Activated CD8-positive, alpha-beta memory T cell treated with anti-CD3 and anti-CD28 coated beads, Interleukin-2, amount 50 U/mL, for 1 hour (primary cell): Measurements from ENCODE around the gene FBXL3.
"Not testable (repeated sequence)": the region's sequence is repeated elsewhere in the genome, so short reads cannot be mapped to it uniquely, and the experiment has no call there.

Experiments used
- DNase-seq: peaks from one replicate; pipeline ENCODE4 v3.0.0-alpha.2; 2020; ENCODE audit errors: extremely low read depth

FBXL3 gene

GRCh38 chr13:76983676-76984075 lies 43.3 kb downstream of the FBXL3 start:
- no peak for DNase-seq

- DNase-seq: no peak
Measured at GRCh38 chr13:76982061-76982460, 44.9 kb downstream of the FBXL3 start.

DNA sequence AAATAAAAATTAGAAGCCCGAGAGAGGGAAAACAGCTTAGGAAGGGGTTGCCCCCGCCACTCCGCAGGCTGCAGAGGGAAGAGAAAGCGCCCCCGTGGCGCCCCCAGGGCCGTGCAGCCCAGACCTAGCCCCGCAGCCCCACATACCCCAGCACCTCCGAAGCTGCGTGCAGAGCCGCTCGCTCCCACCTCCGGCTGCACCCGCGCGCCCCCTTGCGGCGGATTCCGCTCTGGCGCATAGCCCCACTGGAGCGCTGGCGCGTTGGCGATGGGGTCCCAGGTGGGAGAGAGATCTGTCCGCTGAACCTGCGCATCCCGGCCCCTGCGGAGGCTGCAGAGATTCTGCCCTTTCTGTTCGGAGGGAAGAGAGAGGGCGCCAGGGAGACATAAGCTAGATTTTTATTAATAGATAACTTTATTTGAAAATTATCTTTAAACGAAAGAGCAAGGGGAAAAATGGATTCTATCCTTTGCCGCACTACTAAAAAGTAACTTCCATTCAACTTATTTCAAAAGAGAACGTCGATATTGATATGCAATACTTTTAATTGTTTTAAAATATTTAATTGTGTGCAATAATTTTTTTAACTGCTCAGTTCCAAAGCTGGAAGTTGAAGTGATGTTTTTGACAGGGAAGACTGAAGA lies 46.8 kb downstream of the FBXL3 start:
- peak; percentile 46 for DNase-seq

DNA sequence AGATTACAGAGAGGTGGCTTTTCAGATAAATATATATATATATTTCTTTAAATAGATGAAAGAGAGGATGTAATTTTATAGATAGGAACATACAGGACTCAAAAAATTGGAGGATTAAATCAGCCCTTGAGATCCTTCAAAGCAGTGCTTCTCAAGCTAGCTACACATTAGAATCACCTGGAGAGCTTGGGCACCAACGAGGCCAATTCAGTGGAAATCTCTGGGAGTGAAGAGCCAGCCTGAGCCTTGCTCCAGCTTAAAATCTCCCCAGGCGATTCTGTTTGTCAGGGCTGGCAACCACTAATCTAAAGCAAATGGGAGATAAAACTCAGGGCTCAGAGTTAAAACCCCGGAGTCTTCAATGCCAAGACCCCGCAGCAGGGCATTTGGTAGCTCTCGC lies 50.0 kb downstream of the FBXL3 start:
- DNase-seq: no peak

GRCh38 chr13:76976490-76976889 lies 50.5 kb downstream of the FBXL3 start:
- no peak for DNase-seq

GRCh38 chr13:76975863-76976262 lies 51.1 kb downstream of the FBXL3 start:
- no peak for DNase-seq

DNA sequence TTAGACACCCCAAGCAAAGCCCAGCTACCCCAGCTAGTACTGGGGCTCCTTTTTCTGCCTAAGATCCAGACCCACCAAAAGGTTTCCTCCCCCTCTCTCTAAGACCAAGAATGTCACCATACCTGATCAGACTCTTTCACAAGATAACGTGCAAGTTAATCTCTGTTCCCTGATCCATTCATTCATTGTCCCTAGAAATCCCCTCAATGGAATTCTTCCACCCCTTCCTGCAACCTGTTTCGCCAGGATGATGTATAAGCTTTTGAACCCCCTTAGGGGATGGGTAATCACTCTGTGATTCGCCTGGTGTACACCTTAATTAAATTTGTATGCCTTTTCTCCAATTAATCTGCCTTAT lies 52.4 kb downstream of the FBXL3 start:
- DNase-seq: no peak

- no peak for DNase-seq
Measured at GRCh38 chr13:76973920-76974617, 52.9 kb downstream of the FBXL3 start.

DNA sequence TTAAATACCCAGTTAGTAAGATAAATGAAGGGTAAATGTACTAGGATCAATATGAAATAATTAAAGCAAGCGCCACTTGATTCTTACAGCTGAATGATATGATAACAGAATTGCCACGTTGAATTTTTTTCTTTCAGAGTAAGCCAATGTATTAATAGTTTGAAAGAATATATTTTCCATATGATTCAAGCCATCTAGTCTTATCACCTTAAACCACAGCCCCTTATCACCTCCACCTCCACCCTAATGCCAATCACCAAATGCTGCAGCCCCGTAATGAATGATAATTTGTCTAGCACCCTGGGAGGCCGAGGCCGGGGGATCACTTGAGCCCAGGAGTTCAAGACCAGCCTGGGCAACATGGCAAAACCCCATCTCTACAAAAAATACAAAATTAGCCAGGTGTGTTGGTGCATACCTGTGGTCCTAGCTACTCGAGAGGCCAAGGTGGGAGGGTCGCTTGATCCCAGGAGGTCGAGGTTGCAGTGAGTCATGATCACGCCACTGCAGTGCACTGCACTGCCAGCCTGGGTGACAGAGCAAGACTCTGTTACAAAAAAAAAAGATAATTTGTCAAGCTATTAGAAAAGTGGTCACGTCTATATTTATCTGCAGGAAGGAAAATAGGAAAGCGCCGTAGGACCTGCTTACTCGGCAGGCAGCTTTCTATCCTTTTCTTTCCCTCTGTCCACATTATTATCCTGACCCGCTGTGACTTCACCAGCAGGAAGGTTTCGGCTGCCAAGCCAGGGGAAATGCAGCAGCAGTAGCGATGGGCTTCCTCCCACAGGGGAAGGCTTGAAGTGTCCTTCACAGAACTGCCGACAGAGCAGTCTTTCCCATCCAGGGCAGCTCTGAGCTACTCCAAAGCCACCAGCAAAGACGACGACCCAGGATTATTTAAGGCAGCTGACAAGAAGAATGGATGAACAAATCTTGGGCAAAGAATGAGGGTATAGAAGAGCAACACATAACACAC lies 54.8 kb downstream of the FBXL3 start:
- no peak for DNase-seq

DNA sequence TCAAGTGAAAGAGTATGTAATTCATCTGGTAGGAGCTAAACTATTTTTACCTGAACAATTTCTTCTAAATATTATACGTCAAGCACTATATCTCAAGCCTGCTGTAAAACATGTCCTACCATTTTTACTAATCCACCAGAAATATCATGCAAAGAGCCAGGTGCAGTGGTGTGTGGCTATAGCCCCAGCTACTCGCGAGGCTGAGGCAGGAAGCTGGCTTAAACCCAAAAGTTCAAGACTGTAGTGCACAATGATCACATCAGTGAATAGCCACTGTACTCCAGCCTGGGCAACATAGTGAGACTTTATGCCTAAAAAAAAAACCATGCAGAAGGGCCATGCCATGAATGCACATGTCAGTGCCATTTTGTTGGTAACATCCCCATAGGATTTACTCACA lies 55.7 kb downstream of the FBXL3 start:
- no peak for DNase-seq

DNA sequence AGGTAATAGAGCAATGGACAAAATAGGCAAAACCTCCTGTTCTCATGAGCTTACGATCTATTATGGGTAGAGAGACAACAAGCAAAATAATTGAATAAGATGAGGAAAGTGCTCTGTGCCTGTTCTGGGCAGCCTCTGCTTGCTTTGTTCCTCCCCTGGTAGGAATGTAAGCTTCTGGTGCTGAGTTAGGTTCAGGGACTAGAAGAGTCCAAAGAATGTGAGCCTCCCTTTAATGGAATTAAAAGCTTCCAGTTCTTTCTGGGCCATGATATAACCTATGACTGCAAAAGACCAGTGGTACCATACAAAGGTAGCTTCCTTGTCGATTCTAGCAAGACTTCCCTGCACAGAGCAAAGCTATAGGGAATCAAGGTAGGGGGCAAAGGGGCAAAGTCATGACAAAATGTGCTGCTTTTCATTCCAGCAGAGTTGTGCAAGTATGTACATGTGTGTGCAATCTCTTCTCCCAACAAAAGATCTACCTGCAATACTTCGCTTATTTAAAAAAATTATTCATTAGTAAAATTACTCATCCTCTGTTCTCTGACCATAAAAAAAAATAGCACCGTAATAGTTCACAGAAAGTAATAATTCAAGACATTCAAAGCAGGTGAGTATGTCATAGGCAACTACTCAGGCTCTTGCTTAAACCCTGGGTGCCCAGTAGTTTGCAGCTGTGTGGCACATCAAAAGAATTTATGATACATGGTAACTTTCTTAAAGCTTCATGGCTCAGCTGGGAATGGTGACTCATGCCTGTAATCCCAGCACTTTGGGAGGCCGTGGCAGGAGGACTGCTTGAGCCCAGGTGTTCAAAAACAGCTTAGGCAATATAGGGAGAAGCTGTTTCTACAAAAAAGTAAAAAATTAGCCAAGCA lies 57.2 kb downstream of the FBXL3 start:
- no peak for DNase-seq

DNA sequence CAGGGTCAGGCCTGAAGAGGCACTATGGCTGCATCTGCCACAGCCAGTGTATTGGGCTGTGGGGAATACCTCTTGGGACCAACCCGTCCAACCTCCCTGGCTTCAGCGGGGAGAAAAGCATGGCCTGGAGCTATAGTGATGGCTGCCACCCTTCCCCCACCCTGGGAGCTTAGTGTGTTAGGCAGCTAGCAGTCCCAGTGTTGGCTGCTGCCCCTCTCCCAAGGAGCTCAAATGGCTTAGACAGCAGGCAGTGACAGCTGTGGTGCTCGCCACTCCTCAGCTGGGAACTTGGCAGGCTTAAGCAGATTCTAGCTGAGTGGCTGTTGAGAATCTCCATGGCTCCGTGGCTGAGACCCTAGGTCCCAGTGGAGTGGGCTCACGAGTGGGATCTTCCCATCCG lies 58.9 kb downstream of the FBXL3 start:
- DNase-seq: no peak

DNA sequence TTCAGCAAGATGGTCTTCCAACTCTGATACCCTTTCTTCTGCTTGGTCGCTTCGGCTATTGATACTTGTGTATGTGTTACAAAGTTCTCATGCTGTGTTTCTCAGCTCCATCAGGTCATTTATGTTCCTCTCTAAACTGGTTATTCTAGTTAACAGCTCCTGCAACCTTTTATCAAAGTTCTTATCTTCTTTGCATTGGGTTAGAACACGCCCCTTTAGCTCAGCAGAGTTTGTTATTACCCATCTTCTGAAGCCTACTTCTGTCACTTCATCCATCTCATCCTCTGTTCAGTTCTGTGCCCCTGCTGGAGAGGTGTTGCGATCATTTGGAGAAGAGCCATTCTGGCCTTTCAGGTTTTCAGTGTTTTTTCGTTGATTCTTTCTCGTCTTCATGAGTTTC lies 59.9 kb downstream of the FBXL3 start:
- DNase-seq: no peak

DNA sequence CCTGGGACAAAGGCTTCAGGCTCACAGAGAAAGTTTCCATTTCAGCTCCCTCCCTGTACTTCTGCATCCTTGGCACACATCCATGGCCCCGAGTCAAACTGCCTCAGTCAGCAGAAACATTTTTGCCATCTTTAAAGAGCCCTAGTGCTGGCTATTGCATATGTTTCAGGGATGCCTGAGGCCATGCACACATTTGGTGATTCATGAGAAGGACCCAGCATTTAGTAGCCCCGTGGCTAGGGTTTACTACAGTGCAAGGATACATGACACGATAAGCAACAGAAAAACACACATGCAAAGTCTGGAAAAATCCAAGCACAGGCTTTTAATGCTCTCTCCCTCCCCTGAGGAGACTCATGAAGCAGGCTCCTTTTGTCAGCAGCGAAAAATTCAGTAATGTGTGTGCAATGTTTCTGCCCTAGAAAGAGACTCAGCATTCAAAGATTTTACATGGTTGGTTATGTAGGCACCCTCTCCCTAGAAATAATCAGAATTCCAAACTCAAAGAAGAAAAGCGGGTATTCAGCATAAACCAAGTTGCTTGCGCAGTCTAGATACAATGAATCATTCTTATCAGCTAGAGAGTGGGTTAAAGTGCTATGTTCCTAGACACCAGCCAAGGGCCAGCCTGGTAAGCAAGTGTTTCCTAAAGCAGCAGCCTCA lies 61.1 kb downstream of the FBXL3 start:
- no peak for DNase-seq

DNA sequence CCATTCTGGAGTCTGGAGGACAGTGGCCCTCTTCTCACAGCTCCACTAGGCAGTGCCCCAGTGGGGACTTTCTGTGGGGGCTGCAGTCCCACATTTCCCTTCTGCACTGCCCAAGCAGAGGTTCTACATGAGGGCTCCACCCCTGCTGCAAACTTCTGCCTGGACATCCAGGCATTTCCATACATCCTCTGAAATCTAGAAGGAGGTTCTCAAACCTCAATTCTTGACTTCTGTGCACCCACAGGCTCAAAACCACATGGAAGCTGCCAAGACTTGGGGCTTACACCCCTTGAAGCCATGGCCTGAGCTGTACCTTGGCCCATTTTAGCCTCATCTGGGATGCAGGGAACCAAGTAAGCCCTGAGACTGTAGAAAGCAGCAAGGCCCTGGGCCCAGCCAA lies 67.2 kb downstream of the FBXL3 start:
- DNase-seq: not testable (repeated sequence)

DNA sequence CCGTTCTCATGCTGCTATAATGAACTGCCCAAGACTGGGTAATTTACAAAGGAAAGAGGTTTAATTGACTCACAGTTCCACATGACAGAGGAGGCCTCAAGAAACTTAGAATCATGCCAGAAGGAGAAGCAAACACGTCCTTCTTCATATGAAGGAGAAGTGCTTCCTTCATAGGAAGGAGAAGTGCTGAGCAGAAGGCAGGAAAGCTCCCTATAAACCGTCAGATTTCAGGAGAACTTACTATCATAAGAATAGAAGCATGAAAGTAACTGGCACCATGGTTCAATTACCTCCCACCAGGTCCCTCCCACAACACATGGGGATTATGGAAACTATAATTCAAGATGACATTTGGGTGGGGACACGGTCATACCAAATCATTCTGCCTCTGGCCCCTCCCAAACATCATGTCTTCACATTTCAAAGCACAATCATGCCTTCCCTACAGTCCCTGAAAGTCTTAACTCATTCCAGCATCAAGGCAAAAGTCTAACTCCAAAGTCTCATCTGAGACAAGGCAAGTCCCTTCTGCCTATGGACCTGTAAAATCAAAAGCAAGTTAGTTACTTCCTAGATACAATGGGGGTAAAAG lies 68.0 kb downstream of the FBXL3 start:
- no peak for DNase-seq

DNA sequence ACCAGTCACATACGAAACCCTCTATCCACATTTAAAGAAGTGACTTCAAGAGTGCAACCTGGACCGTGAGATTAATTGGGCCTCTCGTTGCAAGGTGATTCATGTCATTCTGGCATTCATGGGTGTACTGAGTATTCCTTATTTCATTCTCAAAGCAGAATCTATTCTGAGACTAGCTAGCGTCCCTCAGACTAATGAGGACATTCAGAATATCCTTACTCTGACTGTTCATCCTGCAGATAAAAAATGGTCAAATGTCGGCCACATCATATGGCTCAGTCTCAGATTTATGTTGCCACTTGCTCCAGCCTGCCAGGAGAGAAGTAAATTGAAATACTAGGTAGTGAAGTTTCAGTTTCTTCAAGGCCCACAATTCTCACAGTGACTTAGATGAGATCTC lies 71.3 kb downstream of the FBXL3 start:
- DNase-seq: no peak
